ENCODE data around the gene PLEK. TPM values are rescaled to one million over a fixed set of nuclear protein-coding genes. Genes with fewer than 3 reads are reported as not detected.
A peak's percentile ranks its signal among the peaks of the same experiment; 100 is the strongest.

The PLEK gene
- total RNA-seq, 3 donors from 2014 or later = 4.8 to 16.0 (median 13.8) TPM

DNA sequence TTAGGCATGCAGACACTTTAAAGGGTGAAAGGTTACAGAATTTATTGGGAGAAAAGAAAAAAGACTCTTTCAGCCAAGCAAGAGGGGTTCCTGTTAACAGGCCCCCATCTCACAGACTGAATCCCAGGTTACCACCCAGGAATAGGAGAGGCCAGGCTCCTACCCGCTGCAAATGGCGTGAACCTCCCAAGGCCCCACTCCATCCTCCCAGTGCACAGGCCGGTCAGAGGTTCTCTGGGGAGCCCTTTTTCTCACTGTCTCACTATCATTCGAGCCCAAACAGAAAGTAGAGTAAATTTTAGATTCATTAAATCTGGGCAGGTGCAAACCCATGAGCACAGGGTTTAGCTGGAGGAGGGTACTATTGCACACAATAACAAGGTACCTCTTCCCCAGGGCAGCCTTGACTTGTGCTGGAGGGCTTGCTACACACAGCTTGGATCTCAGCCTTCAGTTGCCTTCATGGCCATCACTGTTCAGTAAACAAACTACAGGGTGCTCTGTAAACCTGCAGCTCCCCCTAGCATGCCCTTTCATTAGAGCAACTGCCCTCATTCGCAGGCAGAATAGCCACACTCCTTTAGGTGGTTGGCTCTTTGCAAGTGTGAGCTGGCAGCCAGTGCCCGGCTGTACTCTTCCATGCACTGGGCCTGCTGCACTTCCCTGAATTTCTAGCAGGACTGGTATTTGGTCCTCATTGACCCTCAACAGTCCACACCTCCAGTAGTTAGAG is 7.3 kb upstream of the PLEK start:
- peak in 1 of 3 donors; percentile 41 for DNase-seq
- intact Hi-C loops (cut with DNase I, micrococcal nuclease) = no loop called here
- TF ChIP-seq, protein P1, sequence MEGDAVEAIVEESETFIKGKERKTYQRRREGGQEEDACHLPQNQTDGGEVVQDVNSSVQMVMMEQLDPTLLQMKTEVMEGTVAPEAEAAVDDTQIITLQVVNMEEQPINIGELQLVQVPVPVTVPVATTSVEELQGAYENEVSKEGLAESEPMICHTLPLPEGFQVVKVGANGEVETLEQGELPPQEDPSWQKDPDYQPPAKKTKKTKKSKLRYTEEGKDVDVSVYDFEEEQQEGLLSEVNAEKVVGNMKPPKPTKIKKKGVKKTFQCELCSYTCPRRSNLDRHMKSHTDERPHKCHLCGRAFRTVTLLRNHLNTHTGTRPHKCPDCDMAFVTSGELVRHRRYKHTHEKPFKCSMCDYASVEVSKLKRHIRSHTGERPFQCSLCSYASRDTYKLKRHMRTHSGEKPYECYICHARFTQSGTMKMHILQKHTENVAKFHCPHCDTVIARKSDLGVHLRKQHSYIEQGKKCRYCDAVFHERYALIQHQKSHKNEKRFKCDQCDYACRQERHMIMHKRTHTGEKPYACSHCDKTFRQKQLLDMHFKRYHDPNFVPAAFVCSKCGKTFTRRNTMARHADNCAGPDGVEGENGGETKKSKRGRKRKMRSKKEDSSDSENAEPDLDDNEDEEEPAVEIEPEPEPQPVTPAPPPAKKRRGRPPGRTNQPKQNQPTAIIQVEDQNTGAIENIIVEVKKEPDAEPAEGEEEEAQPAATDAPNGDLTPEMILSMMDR (IDR thresholded peaks at IDR 0.05) = no peak
- Histone ChIP-seq H3K9me3 (no peaks in the 10 kb centered on the region), H3K4me3 (no peak overlapping the region), H3K4me1 (ENCODE audit: low read depth) (no peaks in the 10 kb centered on the region), H3K36me3 (ENCODE audit: low read depth) (no peaks in the 10 kb centered on the region)
- peak; percentile 48 for ATAC-seq

DNA sequence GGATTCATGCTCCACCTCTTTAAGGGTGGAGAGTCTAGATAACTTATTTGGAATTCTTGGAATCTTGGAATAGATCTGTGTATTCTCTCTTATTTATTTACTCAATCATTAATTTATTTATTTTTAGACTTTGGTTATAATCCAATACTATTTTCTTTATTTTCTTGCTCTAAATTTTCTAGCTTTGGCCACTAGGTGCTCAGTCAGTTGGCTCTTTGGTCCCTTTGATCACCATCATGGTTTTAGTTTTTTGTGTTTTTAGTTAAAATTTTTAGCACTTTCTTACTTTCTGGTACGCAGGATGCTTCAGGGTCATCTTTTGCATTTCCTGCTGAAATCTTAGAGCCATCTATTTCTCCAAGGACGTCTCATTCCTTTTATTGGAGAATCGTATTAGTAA is 5.2 kb upstream of the PLEK start:
- H3K4me1 ChIP-seq (ENCODE audit: low read depth) = no peaks in the 10 kb centered on the region
- H3K4me3 ChIP-seq = no peak overlapping the region
- ATAC-seq (no peak), DNase-seq (no peak)
- intact Hi-C loops (cut with DNase I, micrococcal nuclease) = loop anchor here in 1 of 2 donors (5.0 kb wide), 1 partner anchor 82 kb away; no protein-coding TSS in a partner anchor
- H3K9me3 ChIP-seq = no peaks in the 10 kb centered on the region
- TF ChIP-seq, protein P1 (IDR thresholded peaks at IDR 0.05) = no peak
- no peaks in the 10 kb centered on the region for H3K36me3 ChIP-seq (ENCODE audit: low read depth)

DNA sequence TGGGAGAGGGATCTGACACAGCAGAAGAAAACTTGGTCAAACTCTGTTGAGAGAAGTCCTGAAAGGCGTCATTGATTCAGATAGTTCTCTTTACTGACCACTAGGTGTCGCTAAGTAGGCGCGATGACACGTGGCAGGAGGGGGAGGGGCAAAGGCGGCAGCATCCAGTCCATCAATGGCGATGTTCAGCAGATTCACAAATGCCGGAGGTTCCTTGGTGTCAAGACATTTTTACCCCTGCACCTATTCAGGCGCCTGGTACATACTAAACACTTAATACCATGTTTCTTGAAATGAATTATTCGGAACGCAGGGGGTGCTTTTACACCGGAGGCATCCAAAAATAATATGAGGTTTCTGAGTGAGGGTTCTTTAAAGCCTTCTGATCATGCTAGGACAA is 3.0 kb upstream of the PLEK start:
- DNase-seq (peak; percentile 71 to 86 (median 86)), ATAC-seq (peak; percentile 94)
- TF ChIP-seq, protein P1 (IDR thresholded peaks at IDR 0.05) = peak; percentile 62
- intact Hi-C loops (cut with DNase I, micrococcal nuclease) = loop anchor here in 1 of 2 donors (5.0 kb wide), 1 partner anchor 80 kb away; no protein-coding TSS in a partner anchor
- H3K36me3 ChIP-seq (ENCODE audit: low read depth) = no peaks in the 10 kb centered on the region
- H3K9me3 ChIP-seq = no peaks in the 10 kb centered on the region
- no peak overlapping the region for H3K4me3 ChIP-seq
- H3K4me1 ChIP-seq (ENCODE audit: low read depth) = no peaks in the 10 kb centered on the region

DNA sequence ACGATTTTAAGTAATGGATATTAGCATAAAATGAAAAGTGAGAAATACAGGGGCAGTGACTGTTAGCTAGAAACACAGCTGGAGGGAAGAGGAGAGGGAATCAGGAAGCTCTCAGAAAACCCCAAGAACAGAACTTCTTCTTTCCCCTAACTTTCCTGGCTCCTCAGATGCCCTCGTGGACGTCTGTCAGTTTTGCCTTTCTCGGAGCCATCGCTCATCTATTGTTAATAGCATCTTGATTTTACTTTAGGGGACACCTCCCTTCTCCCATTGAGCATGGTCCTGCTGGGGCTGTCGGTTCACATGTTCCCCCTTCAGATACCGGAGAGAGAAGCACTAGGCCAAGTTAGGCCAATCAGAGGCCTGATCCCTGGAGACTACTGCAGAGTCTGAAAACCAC is 2.3 kb upstream of the PLEK start:
- no peak overlapping the region for H3K4me3 ChIP-seq
- no peaks in the 10 kb centered on the region for H3K9me3 ChIP-seq
- no peaks in the 10 kb centered on the region for H3K4me1 ChIP-seq (ENCODE audit: low read depth)
- no peaks in the 10 kb centered on the region for H3K36me3 ChIP-seq (ENCODE audit: low read depth)
- ATAC-seq (no peak), DNase-seq (no peak)
- TF ChIP-seq, protein P1 (IDR thresholded peaks at IDR 0.05) = no peak
- intact Hi-C loops (cut with DNase I, micrococcal nuclease) = loop anchor here in 1 of 2 donors (5.0 kb wide), 1 partner anchor 80 kb away; no protein-coding TSS in a partner anchor

DNA sequence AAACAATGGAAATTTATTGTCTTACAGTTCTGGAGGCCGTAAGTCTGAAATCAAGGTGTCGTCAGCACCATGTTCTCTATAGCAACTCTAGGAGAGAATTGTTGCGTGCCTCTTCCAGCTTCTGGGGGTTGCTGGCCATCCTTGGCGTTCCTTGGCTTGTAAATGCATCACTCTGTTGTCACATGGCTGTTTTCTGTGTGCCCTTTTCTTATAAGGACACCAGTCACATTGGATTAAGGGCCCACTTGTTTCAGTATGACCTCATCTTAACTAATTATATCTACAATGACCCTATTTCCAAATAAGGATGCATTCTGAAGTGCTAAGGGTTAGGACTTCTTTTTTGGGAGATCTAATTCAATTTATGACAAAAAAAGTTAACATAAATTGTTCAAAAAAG is 1.4 kb upstream of the PLEK start:
- H3K9me3 ChIP-seq = no peaks in the 10 kb centered on the region
- ATAC-seq (no peak), DNase-seq (no peak)
- TF ChIP-seq, protein P1 (IDR thresholded peaks at IDR 0.05) = no peak
- H3K4me1 ChIP-seq (ENCODE audit: low read depth) = no peaks in the 10 kb centered on the region
- no peak overlapping the region for H3K4me3 ChIP-seq
- H3K36me3 ChIP-seq (ENCODE audit: low read depth) = no peaks in the 10 kb centered on the region
- intact Hi-C loops (cut with DNase I, micrococcal nuclease) = loop anchor here in 1 of 2 donors (5.0 kb wide), 1 partner anchor 79 kb away; no protein-coding TSS in a partner anchor

Data from mucosa of descending colon (tissue), 3 donors.